Nephron (organoid): ENCODE measurements around the gene FMO1.
"Not testable (repeated sequence)": the region's sequence is repeated elsewhere in the genome, so short reads cannot be mapped to it uniquely, and the experiment has no call there.

Source experiments
- H3K27ac Mint-ChIP-seq, 3 experiments: 2 replicates each; pipeline ENCODE4 v1.8.0; 2020; ENCODE audit warnings: mixed read lengths in 3 of 3, mild to moderate bottlenecking in 2 of 3, moderate library complexity in 1 of 3
- H3K27me3 Mint-ChIP-seq: 2 replicates; pipeline ENCODE4 v1.8.0; 2021; ENCODE audit warnings: low read depth, mild to moderate bottlenecking, moderate library complexity, mixed read lengths
- H3K36me3 Mint-ChIP-seq: 2 replicates; pipeline ENCODE4 v1.8.0; 2020; ENCODE audit warnings: low read depth, mixed read lengths
- H3K4me1 Mint-ChIP-seq: 2 replicates; pipeline ENCODE4 v1.8.0; 2020; ENCODE audit warnings: mixed read lengths
- H3K4me3 Mint-ChIP-seq, 3 experiments: 2 replicates each; pipeline ENCODE4 v1.8.0; 2020; ENCODE audit warnings: mild to moderate bottlenecking in 3 of 3, mixed read lengths in 3 of 3, moderate library complexity in 2 of 3
- H3K9me3 Mint-ChIP-seq: 2 replicates; pipeline ENCODE4 v1.8.0; 2020; ENCODE audit warnings: mixed read lengths
- TF ChIP-seq, protein P1 (sequence below), 3 experiments: fragments of 200-600 bp; sonication (generic); IDR thresholded peaks; one replicate each; pipeline ENCODE4 v1.5.0; 2021; ENCODE audit warnings: antibody characterized with exemption in 3 of 3; ENCODE audit not compliant: unreplicated experiment in 3 of 3

Gene FMO1

DNA sequence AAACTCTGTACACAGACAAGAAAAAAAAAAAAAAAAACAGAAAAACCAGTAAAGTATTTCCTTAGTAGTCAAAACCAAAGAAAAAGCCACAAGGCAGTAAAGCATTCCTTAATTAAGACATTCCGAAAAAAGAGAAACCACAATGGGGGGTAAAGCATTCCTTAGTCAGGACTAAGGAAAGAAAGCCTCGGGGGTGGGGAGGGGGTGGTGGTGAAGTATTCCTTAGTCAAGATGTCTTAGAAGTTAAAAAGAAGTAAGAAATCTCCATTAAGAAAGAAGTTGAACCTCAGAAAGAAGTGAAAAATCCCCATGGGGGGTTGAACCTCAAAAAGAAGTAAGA lies 28.2 kb upstream of the FMO1 start:
- H3K4me3 Mint-ChIP-seq: peak overlapping the region; percentile 33 to 67 (median 60)
- H3K9me3 Mint-ChIP-seq: peaks cover 3% of the 10 kb centered on the region
- peak overlapping the region; percentile 96 to 99 (median 97) for H3K27ac Mint-ChIP-seq
- peaks cover 52% of the 10 kb centered on the region for H3K4me1 Mint-ChIP-seq
- no peaks in the 10 kb centered on the region for H3K36me3 Mint-ChIP-seq
- TF ChIP-seq, protein P1, sequence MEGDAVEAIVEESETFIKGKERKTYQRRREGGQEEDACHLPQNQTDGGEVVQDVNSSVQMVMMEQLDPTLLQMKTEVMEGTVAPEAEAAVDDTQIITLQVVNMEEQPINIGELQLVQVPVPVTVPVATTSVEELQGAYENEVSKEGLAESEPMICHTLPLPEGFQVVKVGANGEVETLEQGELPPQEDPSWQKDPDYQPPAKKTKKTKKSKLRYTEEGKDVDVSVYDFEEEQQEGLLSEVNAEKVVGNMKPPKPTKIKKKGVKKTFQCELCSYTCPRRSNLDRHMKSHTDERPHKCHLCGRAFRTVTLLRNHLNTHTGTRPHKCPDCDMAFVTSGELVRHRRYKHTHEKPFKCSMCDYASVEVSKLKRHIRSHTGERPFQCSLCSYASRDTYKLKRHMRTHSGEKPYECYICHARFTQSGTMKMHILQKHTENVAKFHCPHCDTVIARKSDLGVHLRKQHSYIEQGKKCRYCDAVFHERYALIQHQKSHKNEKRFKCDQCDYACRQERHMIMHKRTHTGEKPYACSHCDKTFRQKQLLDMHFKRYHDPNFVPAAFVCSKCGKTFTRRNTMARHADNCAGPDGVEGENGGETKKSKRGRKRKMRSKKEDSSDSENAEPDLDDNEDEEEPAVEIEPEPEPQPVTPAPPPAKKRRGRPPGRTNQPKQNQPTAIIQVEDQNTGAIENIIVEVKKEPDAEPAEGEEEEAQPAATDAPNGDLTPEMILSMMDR (IDR thresholded peaks at IDR 0.05; ENCODE audit: unreplicated experiment in 3 of 3): no peak
- no peaks in the 10 kb centered on the region for H3K27me3 Mint-ChIP-seq

DNA sequence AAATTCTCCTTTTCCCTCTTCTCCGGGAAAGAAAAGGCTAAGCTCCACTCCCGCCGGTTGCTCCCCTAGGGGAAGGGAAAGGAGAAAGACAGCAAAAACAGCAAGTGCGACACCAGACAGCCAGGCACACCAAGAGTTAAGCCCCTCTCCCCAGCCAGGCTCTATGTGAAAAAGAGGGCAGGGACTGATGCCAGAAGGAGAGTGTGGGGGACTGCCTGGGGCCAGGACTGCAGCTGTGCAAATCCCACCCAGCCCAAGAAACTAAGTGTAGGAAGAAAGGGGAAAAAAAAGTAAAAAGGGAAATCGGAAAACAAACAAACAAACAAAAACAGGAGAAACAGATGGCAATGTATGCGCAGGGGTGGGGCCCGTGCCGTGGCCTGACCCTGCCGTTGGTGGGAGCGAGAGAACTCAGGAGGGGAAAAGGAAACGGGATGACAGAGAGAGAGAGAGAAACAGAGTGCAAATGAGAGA lies 27.7 kb upstream of the FMO1 start:
- peak overlapping the region; percentile 74 to 90 (median 84) for H3K4me3 Mint-ChIP-seq
- no peaks in the 10 kb centered on the region for H3K27me3 Mint-ChIP-seq

DNA sequence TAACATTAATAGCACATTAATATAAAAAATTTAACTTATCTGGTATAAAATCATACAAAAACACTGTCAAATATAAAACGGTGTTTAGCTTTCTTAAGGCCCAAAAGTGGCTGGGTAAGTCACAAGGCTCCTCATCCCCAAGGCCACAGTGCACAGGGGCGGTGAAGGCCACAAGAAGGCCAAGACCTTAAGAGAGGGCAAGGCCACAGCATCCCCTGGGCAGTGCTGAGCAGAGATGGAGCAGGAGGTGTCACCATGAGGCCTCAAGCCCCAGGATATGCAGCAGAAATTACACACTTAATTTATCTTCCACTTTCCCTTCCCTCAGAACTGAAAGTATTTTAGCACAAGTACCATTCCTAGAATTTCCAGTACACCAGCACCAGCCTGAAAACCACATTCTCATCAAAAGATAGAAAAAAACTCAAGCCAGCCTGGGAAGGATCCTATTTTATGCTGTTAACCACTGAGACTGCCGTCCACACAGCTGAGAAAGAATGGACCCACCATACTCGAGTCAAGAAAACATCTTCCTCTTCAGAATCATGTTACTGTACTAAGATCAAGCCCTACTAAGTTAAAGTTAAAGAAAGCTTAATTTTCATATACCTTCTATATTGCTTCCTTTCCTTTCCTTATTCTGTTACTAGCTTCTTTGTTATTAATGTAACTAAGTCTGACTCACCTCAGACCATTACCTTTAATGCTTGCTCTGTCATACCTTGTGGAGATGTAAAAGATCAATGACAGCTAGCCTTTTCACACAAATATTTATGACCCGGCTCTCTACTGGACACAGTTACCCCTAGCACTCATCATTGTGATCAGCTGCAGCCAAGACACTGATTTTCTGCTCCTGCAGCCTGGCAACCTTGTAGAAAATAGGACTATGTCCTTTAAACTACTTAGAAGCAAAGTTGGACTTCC lies 26.4 kb upstream of the FMO1 start:
- H3K36me3 Mint-ChIP-seq: no peaks in the 10 kb centered on the region
- H3K4me1 Mint-ChIP-seq: peaks cover 52% of the 10 kb centered on the region
- TF ChIP-seq, protein P1 (IDR thresholded peaks at IDR 0.05; ENCODE audit: unreplicated experiment in 3 of 3): no peak
- no peaks in the 10 kb centered on the region for H3K27me3 Mint-ChIP-seq
- peak overlapping the region; percentile 33 to 67 (median 61) for H3K4me3 Mint-ChIP-seq
- H3K9me3 Mint-ChIP-seq: peaks cover 3% of the 10 kb centered on the region
- H3K27ac Mint-ChIP-seq: peak overlapping the region; percentile 73 to 95 (median 89)

More for the DNA sequence above, 27.7 kb upstream of the FMO1 start:
- Mint-ChIP-seq H3K9me3 (peaks cover 3% of the 10 kb centered on the region), H3K27ac (peak overlapping the region; percentile 96 to 99 (median 97)), H3K36me3 (no peaks in the 10 kb centered on the region), H3K4me1 (peaks cover 52% of the 10 kb centered on the region)
- TF ChIP-seq, protein P1 (IDR thresholded peaks at IDR 0.05; ENCODE audit: unreplicated experiment in 3 of 3): peak in 1 of 3 experiments; percentile 5

DNA sequence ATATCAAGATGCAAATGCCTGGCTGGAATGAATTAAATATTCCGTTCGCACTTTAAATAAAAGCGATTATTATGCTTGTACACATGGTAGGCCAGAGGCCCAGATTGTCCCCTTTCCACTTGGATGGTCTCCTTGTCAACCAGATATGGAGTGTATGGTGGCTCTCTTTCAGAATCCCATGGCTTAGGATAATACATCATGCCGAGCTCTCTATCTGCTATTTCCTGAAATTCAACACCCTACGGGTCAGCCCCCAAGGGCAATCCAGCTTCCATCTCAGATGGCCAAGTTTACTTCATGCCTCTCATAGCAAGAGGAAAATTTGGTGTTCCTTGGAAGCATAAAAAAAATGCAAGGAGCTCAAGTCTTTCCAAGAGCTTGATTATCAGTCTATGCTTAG lies 25.4 kb upstream of the FMO1 start:
- peaks cover 3% of the 10 kb centered on the region for H3K9me3 Mint-ChIP-seq
- peaks cover 52% of the 10 kb centered on the region for H3K4me1 Mint-ChIP-seq
- H3K36me3 Mint-ChIP-seq: no peaks in the 10 kb centered on the region
- peak overlapping the region in 2 of 3 experiments; percentile 23 to 67 for H3K4me3 Mint-ChIP-seq
- no peaks in the 10 kb centered on the region for H3K27me3 Mint-ChIP-seq
- H3K27ac Mint-ChIP-seq: peak overlapping the region; percentile 73 to 95 (median 89)
- TF ChIP-seq, protein P1 (IDR thresholded peaks at IDR 0.05; ENCODE audit: unreplicated experiment in 3 of 3): no peak

DNA sequence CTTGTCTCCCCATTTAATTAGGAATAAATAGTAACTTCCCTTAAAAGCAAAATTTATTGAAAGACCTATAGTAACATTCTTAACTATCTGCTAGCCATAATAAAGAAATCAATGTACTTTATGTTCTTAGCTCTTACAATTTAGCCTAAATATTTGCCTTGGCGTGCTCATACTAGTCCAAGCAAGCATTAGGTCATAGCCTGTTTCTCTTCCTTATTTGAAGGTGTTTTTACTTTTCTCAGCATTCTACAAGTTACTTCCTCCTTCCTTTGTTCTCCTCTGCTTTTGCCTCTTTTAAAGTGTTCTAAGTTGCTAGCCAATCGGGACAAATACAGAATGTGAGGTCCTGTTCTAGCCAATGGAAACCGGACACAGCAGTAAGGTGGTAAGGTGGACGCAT lies 24.0 kb upstream of the FMO1 start:
- peak overlapping the region in 2 of 3 experiments; percentile 55 to 89 for H3K27ac Mint-ChIP-seq
- H3K4me1 Mint-ChIP-seq: peaks cover 44% of the 10 kb centered on the region
- H3K9me3 Mint-ChIP-seq, H3K36me3 Mint-ChIP-seq, H3K4me3 Mint-ChIP-seq, H3K27me3 Mint-ChIP-seq: not testable (repeated sequence)

DNA sequence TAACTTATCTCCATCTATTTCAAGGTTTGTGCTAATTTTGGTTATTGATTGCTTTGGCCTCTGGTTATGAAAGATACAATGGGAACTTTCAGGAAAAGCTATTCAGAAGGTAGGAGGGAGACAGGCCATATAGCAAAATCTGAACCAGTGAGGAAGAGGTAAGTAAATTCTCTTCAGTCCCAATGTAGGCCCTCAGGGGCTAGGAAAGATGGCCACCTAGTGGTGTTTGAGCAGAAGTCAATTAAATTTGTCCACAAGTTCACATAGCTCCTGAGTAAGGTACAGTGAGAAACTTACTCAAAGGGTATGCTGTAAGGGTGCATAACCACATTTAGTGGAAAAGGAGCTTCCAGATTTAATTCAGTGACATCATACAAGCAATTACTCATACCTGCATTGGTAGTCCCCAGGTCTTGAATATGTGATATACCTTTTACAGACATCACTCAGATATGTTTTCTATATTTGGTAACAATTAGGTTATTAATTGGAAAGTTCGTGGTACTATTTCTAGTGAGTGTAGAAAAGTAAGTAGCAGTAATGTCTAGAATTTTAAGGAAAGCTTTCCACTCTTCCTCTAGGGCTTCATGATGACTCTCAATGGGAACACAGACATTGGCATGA lies 21.4 kb upstream of the FMO1 start:
- H3K4me3 Mint-ChIP-seq: no peak overlapping the region
- no peaks in the 10 kb centered on the region for H3K36me3 Mint-ChIP-seq
- peaks cover 34% of the 10 kb centered on the region for H3K4me1 Mint-ChIP-seq
- H3K27ac Mint-ChIP-seq: peak overlapping the region in 2 of 3 experiments; percentile 12 to 19
- TF ChIP-seq, protein P1 (IDR thresholded peaks at IDR 0.05; ENCODE audit: unreplicated experiment in 3 of 3): peak; percentile 76 to 84 (median 84)
- H3K27me3 Mint-ChIP-seq: no peaks in the 10 kb centered on the region
- H3K9me3 Mint-ChIP-seq: no peaks in the 10 kb centered on the region
